Stimulated activated CD4-positive, alpha-beta T cell treated with anti-CD3 and anti-CD28 coated beads, Interleukin-4, amount 100 ng/mL, for 48 hours (primary cell): Measurements from ENCODE around the gene DNAI4.
"Not testable (repeated sequence)": the region's sequence is repeated elsewhere in the genome, so short reads cannot be mapped to it uniquely, and the experiment has no call there.

Source experiments
- DNase-seq, 2 donors: peaks; one replicate each; pipeline ENCODE4 v3.0.0-alpha.2; 2020; ENCODE audit warnings: low read depth in 2 of 2

The DNAI4 gene

DNA sequence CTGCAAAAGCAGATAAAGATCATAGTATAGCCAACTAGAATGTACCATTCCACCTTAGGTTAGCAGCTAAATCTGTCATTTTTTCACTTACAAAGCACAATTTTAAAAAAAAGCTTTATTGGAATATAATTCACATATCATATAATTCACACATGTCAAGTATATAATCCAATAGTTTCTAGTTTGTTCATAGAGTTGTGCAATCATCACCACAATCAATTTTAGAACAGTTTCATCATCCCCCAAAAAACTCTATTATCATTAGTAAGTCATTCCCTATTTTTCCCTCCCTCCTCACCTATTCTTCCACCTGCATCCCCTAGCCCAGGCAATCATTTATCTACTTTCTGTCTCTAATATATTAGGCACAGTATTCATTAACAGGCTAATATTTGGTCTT lies 91.5 kb downstream of the DNAI4 start:
- no peak for DNase-seq

DNA sequence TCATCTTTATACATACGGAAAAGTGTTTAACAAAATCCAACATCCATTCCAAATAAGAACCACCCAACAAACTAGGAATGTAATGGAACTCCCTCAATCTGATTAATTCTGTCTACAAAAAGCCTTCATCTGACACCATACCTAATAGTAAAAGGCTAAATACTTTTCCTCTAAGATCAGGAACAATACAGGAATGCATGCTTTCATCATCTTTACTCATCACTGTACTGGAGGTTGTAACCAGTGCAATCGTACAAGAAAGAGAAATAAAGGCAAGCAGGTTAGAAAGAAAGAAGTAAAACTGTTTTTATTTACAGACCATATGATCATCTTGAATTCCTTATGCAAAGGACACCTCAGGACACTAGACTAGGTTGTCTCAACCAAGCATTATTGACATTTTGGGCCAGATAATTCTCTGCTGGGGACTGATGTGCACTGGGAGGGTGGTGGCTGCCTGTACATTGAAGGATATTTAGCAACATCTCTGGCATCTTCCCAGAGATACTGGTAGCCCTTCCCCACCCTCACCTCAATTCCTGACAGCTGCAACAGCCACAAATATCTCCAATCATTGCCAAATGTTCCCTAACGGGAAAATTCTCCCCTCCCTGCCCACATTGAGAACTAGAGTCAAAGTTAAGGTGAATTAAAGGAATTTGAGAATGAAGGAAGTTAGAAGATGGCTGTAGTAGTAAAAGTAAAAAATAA lies 93.0 kb downstream of the DNAI4 start:
- DNase-seq, result no peak

GRCh38 chr1:66824771-66825170 lies 99.9 kb downstream of the DNAI4 start:
- DNase-seq, result no peak

DNA sequence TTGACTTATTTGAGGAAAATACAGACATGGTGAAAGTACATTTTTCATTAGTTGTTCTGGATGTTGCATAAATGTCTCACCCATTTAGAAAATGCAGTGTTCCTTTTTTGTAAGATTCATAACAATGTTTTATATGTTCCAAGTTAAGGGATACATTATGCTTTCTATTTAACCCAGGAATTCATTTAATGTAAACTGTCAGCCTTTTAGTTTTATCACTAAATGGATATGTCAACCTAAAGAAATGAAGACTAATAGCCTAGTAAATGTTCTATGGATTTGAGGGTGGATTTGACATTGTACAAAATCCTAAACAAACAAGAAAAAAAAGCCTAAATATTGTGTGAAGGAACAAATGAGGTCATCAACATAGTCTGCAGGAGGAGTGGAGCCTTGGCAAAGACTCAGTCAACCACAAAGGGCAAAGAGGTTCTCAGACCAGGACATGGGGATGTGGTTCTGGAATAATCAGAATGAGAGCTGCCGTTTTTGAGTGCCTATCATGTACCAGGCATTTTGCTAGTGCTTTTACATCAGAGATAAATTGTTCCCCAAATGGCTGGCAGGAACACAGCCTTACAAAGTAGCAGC lies 114.8 kb downstream of the DNAI4 start:
- no peak for DNase-seq

- DNase-seq, result no peak
Measured at GRCh38 chr1:66809245-66809644, 115.4 kb downstream of the DNAI4 start.

DNA sequence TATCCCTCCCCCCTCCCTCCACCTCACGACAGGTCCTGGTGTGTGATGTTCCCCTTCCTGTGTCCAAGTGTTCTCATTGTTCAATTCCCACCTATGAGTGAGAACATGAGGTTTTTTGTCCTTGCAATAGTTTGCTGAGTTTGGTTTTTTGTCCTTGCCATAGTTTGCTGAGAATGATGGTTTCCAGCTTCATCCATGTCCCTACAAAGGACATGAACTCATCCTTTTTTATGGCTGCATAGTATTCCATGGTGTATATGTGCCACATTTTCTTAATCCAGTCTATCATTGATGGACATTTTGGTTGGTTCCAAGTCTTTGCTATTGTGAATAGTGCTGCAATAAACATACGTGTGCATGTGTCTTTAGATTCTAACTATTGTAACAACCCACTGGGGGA lies 128.8 kb downstream of the DNAI4 start:
- not testable (repeated sequence) for DNase-seq

DNA sequence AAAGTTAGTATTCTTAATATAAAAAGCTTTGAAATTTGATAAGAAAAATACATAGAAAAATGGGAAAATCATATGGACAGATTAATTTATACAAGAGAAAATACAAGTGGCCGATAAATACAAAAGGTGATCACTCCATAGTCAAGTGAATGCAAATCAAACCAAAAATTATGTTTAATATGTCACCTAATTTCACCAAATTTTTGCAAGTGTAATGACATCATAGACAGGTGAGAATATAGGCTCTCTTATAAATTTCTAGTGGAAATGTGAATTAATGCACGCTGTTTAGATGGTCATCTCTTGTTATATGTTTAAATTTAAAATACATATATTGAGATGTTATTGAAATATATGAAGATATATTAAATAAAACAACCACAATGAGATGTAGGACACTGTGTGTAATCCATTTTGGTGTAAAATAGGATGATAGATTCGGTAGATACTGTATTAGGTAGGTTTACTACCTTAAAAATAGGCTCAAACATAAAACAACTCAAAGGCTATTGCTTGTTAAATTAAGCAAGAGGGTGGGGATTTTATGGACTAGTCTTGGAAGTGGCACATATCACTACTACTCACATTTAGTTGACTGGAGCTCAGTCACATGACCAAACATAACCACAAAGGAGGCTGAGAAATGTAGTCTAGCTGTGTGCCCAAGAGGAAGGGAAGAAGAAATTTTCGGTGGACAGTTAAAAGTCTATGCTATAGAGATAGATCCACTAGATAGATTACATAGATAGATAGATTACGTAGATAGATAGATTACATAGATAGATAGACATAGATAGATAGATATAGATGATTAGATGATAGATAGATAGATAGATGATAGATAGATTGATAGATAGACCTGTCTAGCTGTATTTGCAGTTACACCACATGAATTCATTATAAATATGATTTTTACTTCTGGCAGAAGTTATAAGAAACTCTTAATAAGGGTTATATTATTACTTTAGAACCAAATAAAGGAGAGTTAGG lies 132.7 kb downstream of the DNAI4 start:
- no peak for DNase-seq

- DNase-seq, result peak; percentile 8 to 51
Measured at GRCh38 chr1:66788231-66788939, 136.3 kb downstream of the DNAI4 start.

- DNase-seq, result no peak
Measured at GRCh38 chr1:66787641-66788040, 137.0 kb downstream of the DNAI4 start.

GRCh38 chr1:66785800-66786199 lies 138.9 kb downstream of the DNAI4 start:
- DNase-seq, result not testable (repeated sequence)

DNA sequence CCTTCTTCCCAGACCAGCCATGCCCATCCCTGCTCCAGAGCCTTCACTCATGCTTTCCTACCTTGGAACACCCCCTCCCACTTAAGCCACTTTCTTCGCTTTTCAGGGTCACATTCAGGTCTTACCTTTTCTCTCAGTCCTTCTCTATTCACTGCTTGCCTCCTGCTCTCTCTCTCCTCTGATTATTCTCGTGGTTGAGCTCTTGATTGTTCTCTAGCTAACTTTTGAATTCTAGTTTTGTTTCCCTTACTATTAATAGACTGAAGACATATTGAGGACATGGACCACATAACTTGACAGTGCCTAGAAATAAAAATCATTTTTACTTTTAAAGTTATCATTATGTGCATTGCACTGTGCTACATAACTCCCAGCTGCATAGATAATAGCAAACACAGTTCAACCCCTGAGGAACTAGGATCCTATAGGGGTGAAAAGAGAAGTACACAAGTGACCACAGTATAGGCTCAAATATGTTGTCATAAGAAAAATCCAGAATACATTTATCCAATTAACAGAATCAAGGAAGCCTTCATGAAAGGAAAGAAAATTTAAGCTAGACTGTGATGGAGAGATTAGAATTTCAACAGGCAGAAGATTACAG lies 145.1 kb downstream of the DNAI4 start:
- DNase-seq, result no peak

DNA sequence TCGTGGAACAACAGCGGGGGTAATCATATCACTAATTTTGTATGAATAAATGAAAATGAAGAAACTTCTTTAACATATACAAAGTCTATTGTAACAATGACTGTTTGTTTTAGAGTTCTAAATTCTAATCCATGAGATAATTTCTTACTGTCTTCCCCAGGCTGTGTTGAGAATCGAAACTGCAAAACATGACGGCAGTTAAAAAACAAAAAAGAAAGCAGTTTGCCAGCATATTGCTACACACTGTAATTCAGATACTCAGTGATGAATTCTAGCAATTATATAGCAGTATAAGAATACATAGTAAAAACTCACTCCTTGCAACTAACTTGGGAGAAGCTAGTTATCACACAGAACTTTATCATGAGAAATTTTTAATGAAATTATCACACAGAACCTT lies 145.7 kb downstream of the DNAI4 start:
- DNase-seq, result no peak

- no peak for DNase-seq
Measured at GRCh38 chr1:66778266-66778665, 146.4 kb downstream of the DNAI4 start.

DNA sequence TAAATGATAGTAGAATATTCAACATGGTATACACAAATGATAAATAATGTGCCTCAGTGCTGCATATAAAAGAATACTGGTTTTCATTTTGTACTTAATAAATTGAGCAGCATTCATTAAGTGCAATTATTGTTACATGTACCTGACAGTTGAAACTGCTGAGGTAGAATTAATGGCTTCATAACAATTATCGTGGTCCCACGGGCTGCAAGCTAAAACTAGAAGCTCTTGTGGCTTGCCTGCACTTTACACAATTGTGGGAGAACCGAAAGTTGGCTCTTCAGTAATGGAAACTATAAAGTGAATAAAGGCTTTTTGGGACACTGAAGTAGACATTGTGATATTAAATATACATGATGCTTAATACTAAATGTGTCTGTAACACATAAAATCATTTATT lies 146.8 kb downstream of the DNAI4 start:
- no peak for DNase-seq

- DNase-seq, result no peak
Measured at GRCh38 chr1:66775646-66776045, 149.0 kb downstream of the DNAI4 start.

- no peak for DNase-seq
Measured at GRCh38 chr1:66774438-66774837, 150.2 kb downstream of the DNAI4 start.

DNA sequence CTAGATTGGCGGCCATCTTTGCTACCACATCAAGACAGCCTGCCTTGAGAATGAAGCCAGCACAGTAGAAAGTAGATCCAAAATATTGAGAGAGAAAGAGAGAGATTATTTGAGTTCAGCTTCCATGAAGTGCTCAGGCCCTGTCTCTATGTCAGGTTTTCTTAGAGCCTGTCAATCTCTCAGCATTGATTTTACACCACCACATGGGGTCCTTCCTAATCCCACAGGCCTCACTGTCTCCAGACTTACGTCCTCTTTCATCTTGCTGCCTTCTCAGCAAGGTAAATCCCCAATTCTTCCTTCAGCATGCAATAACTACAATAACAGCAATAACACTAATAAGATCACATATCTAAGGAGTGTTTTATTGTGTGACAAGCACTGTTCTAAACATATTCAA lies 151.4 kb downstream of the DNAI4 start:
- DNase-seq, result no peak

DNA sequence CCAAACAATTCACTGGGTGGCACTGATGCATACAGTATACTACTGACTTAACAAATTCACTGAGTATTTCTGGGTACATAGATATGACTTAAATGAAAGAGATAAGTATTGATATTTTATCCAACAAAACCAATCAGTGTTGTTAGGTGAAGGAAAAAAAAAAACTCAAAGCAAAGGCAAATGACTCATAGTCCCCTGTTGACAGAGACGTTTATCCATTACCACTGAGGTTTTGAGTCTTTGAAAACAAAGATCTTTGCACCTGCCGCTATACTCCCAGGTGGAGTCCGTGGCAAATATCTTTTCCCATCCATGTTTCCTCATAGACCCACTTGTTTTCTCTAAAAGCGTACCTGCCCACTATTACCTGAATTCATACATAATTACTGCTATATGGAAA lies 154.0 kb downstream of the DNAI4 start:
- DNase-seq, result no peak

DNA sequence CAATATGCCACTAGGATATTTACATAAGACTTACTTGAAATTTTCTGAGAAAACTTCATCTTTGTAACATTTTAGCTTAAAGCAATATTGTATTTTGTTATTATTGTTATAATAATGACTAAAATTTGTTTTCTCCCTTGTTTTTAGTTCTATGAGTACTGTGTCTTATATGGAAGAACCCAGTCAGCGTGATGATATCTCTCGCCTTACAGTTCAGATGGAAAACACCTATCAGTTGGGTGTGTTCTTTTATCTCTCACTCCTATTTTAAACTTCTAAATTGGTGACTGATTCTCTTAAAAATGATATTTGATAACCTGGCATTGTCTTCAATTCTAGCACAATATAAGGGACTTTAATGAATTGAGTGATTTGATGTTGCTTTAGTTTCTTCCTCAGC lies 154.4 kb downstream of the DNAI4 start:
- DNase-seq, result no peak

- no peak for DNase-seq
Measured at GRCh38 chr1:66769512-66770229, 155.0 kb downstream of the DNAI4 start.

GRCh38 chr1:66768965-66769364 lies 155.7 kb downstream of the DNAI4 start:
- no peak for DNase-seq
